Peyer's patch (tissue), 4 donors: ENCODE measurements around the gene TANGO2.

ENCODE experiments used
- CTCF ChIP-seq, 6 experiments: fragments of 450-650 bp in 4 of 6; fragments of 200-600 bp in 2 of 6; sonication (generic) in 1 of 6; IDR thresholded peaks; one replicate each; pipeline ENCODE4 v1.5.1; 2017 to 2019; ENCODE audit warnings: antibody characterized with exemption in 6 of 6, mild to moderate bottlenecking in 3 of 6, moderate library complexity in 1 of 6
- POLR2A ChIP-seq, 2 donors: fragments of 450-650 bp; IDR thresholded peaks; one replicate each; pipeline ENCODE4 v1.5.1; 2017; ENCODE audit warnings: antibody characterized with exemption in 2 of 2, mild to moderate bottlenecking in 2 of 2, moderate library complexity in 2 of 2

GRCh38 chr22:20091690-20092476 lies 71.0 kb downstream of the TANGO2 start:
- TF ChIP-seq POLR2A (IDR thresholded peaks at IDR 0.05), result no peak
- TF ChIP-seq CTCF (IDR thresholded peaks at IDR 0.05), result no peak
